Measurements from ENCODE around the gene LTBP2.

DNA sequence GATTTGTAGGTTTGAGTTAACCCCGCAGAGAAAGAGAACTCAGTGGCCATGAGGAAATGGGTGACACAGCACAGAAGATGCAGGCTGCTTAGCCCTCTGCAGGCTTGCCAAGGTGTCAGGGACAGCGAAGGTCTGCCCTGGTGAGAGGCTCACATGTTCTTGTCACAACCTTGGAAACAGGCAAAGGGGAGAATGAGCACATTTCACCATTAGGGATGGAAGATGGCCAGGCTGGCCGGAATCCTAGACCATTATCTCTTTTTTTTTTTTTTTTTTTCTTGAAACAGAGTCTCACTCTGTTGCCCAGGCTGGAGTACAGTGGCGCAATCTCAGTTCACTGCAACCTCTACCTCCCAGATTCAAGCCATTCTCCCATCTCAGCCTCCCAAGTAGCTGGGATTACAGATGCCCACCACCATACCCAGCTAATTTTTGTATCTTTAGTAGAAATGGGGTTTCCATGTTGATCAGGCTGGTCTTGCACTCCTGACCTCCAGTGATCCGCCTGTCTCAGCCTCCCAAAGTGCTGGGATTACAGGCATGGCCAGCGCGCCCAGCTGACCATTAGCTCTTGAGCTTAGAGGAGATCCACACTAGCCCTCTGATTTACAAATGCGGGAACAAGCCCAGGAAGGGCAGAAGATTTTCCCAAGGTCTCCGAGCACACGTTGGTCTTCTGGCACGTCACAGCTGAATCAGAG is 34.6 kb downstream of the LTBP2 start:
- TF ChIP-seq POLR2A (IDR thresholded peaks at IDR 0.05; ENCODE audit: borderline replicate concordance, extremely low read depth, insufficient read depth, insufficient read length) (no peak), POLR2AphosphoS5 (IDR thresholded peaks at IDR 0.05; ENCODE audit: low read depth, low read length) (no peak), JUND (IDR thresholded peaks at IDR 0.05) (no peak), SIN3A (IDR thresholded peaks at IDR 0.05; ENCODE audit: low read depth) (no peak), FOSL1 (IDR thresholded peaks at IDR 0.05; ENCODE audit: low read depth) (no peak), CEBPB (IDR thresholded peaks at IDR 0.05; ENCODE audit: low read depth) (no peak), RAD21 (IDR thresholded peaks at IDR 0.05; ENCODE audit: low read depth) (no peak)
- TF ChIP-seq, protein P1, sequence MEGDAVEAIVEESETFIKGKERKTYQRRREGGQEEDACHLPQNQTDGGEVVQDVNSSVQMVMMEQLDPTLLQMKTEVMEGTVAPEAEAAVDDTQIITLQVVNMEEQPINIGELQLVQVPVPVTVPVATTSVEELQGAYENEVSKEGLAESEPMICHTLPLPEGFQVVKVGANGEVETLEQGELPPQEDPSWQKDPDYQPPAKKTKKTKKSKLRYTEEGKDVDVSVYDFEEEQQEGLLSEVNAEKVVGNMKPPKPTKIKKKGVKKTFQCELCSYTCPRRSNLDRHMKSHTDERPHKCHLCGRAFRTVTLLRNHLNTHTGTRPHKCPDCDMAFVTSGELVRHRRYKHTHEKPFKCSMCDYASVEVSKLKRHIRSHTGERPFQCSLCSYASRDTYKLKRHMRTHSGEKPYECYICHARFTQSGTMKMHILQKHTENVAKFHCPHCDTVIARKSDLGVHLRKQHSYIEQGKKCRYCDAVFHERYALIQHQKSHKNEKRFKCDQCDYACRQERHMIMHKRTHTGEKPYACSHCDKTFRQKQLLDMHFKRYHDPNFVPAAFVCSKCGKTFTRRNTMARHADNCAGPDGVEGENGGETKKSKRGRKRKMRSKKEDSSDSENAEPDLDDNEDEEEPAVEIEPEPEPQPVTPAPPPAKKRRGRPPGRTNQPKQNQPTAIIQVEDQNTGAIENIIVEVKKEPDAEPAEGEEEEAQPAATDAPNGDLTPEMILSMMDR (IDR thresholded peaks at IDR 0.05 in 2 of 3, conservative IDR thresholded peaks at IDR 0.05 in 1 of 3; ENCODE audit: borderline replicate concordance in 1 of 3, insufficient read depth in 1 of 3, low read depth in 2 of 3, low read length in 2 of 3), result no peak
- TF ChIP-seq, protein P2, sequence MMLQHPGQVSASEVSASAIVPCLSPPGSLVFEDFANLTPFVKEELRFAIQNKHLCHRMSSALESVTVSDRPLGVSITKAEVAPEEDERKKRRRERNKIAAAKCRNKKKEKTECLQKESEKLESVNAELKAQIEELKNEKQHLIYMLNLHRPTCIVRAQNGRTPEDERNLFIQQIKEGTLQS (IDR thresholded peaks at IDR 0.05), result no peak
